ENCODE results near the gene PHF14. TPM values are rescaled to one million over a fixed set of nuclear protein-coding genes. Genes with fewer than 3 reads are reported as not detected.

PHF14 gene
- total RNA-seq, 4 donors from 2014 or later = 23.9 to 72.7 (median 27.5) TPM

- H3K9me3 ChIP-seq = peaks cover 5% of the 10 kb centered on the region
- no peaks in the 10 kb centered on the region for H3K27me3 ChIP-seq
- DNase-seq (ENCODE audit: low spot score in 2 of 2) = no peak
- H3K4me1 ChIP-seq = peaks cover 7% of the 10 kb centered on the region
- no peaks in the 10 kb centered on the region for H3K36me3 ChIP-seq
- H3K4me3 ChIP-seq = no peak overlapping the region
- TF ChIP-seq POLR2AphosphoS5 (IDR thresholded peaks at IDR 0.05) (no peak), CTCF (IDR thresholded peaks at IDR 0.05) (no peak), POLR2A (IDR thresholded peaks at IDR 0.05) (no peak), EP300 (IDR thresholded peaks at IDR 0.05) (no peak)
- no peak overlapping the region for H3K27ac ChIP-seq
- WGBS = 75% methylated on average over 8 of the region's 8 CpGs
Measured at GRCh38 chr7:11188529-11189310, 215.0 kb downstream of the PHF14 start.

- Histone ChIP-seq H3K9me3 (no peaks in the 10 kb centered on the region), H3K4me3 (no peak overlapping the region), H3K27me3 (no peaks in the 10 kb centered on the region), H3K27ac (no peak overlapping the region), H3K36me3 (no peaks in the 10 kb centered on the region), H3K4me1 (peaks cover 7% of the 10 kb centered on the region)
- WGBS = 70% methylated on average over 3 of the region's 3 CpGs
- no peak for DNase-seq (ENCODE audit: low spot score in 2 of 2)
- no peak for TF ChIP-seq POLR2A (IDR thresholded peaks at IDR 0.05)
- no peak for TF ChIP-seq CTCF (IDR thresholded peaks at IDR 0.05)
- TF ChIP-seq POLR2AphosphoS5 (IDR thresholded peaks at IDR 0.05) = no peak
- no peak for TF ChIP-seq EP300 (IDR thresholded peaks at IDR 0.05)
Measured at GRCh38 chr7:11191081-11191480, 217.4 kb downstream of the PHF14 start.

GRCh38 chr7:11191574-11192220, 218.0 kb downstream of the PHF14 start:
- Histone ChIP-seq H3K27me3 (no peaks in the 10 kb centered on the region), H3K4me1 (peaks cover 7% of the 10 kb centered on the region), H3K27ac (no peak overlapping the region), H3K4me3 (no peak overlapping the region), H3K9me3 (no peaks in the 10 kb centered on the region), H3K36me3 (no peaks in the 10 kb centered on the region)
- WGBS = 53% methylated on average over 4 of the region's 4 CpGs
- TF ChIP-seq EP300 (IDR thresholded peaks at IDR 0.05) (no peak), CTCF (IDR thresholded peaks at IDR 0.05) (no peak), POLR2AphosphoS5 (IDR thresholded peaks at IDR 0.05) (no peak), POLR2A (IDR thresholded peaks at IDR 0.05) (no peak)
- no peak for DNase-seq (ENCODE audit: low spot score in 2 of 2)

- no peak overlapping the region for H3K27ac ChIP-seq
- peaks cover 7% of the 10 kb centered on the region for H3K4me1 ChIP-seq
- no peaks in the 10 kb centered on the region for H3K27me3 ChIP-seq
- DNase-seq (ENCODE audit: low spot score in 2 of 2) = no peak
- H3K4me3 ChIP-seq = peak overlapping the region; percentile 29
- WGBS = 56% methylated on average over 5 of the region's 5 CpGs
- TF ChIP-seq POLR2A (IDR thresholded peaks at IDR 0.05) = no peak
- no peak for TF ChIP-seq POLR2AphosphoS5 (IDR thresholded peaks at IDR 0.05)
- TF ChIP-seq EP300 (IDR thresholded peaks at IDR 0.05) = no peak
- no peak for TF ChIP-seq CTCF (IDR thresholded peaks at IDR 0.05)
- H3K9me3 ChIP-seq = no peaks in the 10 kb centered on the region
- H3K36me3 ChIP-seq = no peaks in the 10 kb centered on the region
Measured at GRCh38 chr7:11192506-11192905, 218.8 kb downstream of the PHF14 start.

- Histone ChIP-seq H3K9me3 (no peaks in the 10 kb centered on the region), H3K36me3 (no peaks in the 10 kb centered on the region), H3K4me3 (peak overlapping the region; percentile 29), H3K27me3 (no peaks in the 10 kb centered on the region), H3K27ac (no peak overlapping the region), H3K4me1 (peaks cover 7% of the 10 kb centered on the region)
- TF ChIP-seq POLR2A (IDR thresholded peaks at IDR 0.05) (no peak), POLR2AphosphoS5 (IDR thresholded peaks at IDR 0.05) (no peak), CTCF (IDR thresholded peaks at IDR 0.05) (no peak), EP300 (IDR thresholded peaks at IDR 0.05) (no peak)
- DNase-seq (ENCODE audit: low spot score in 2 of 2) = no peak
- WGBS = 19% methylated on average over 17 of the region's 17 CpGs
Measured at GRCh38 chr7:11193131-11193867, 219.6 kb downstream of the PHF14 start.
